Endothelial cell of hepatic sinusoid (primary cell): ENCODE measurements around the gene ZSCAN1.
"Not testable (repeated sequence)": the region's sequence is repeated elsewhere in the genome, so short reads cannot be mapped to it uniquely, and the experiment has no call there.

Experiments used
- in situ Hi-C: cut with HindIII; loops from 2 replicates; pipeline ENCODE4 v1.10.0; 2017; ENCODE audit warnings: low sequenced_read_pairs

ZSCAN1 gene

GRCh38 chr19:58033741-58034476 lies at the start of gene ZSCAN1:
Gene ZSCAN1, plus strand, starts transcription at chr19:58034025. Its CDS starts 3,812 bp downstream, at chr19:58037837.
- in situ Hi-C loops = no loop called here

GRCh38 chr19:57992841-57993240 lies 41.0 kb upstream of the ZSCAN1 start:
- in situ Hi-C loops = no loop called here

- in situ Hi-C loops = no loop called here
These were observed 33.1 kb upstream of the ZSCAN1 start for GRCh38 chr19:58000677-58001076.

- in situ Hi-C loops = no loop called here
These were observed 31.9 kb upstream of the ZSCAN1 start for GRCh38 chr19:58001895-58002369.

GRCh38 chr19:58002384-58003173 lies 31.2 kb upstream of the ZSCAN1 start, which contains the start of gene ZNF606:
Gene ZNF606, minus strand, starts transcription at chr19:58002820. Its CDS starts 1,501 bp downstream, at chr19:58001319.
- in situ Hi-C loops = no loop called here

- in situ Hi-C loops = no loop called here
These were observed 30.5 kb upstream of the ZSCAN1 start for GRCh38 chr19:58003174-58003828.

- in situ Hi-C loops = no loop called here
These were observed 26.5 kb upstream of the ZSCAN1 start for GRCh38 chr19:58007285-58007684.

GRCh38 chr19:58008877-58009276 lies 24.9 kb upstream of the ZSCAN1 start:
- in situ Hi-C loops = not testable (repeated sequence)

GRCh38 chr19:58009301-58009665 lies 24.5 kb upstream of the ZSCAN1 start:
- in situ Hi-C loops = no loop called here

GRCh38 chr19:58009666-58010301 lies 24.0 kb upstream of the ZSCAN1 start:
- in situ Hi-C loops = no loop called here

GRCh38 chr19:58010507-58010906 lies 23.3 kb upstream of the ZSCAN1 start:
- in situ Hi-C loops = no loop called here

GRCh38 chr19:58014141-58014540 lies 19.7 kb upstream of the ZSCAN1 start:
- in situ Hi-C loops = no loop called here

- in situ Hi-C loops = no loop called here
These were observed 13.7 kb upstream of the ZSCAN1 start for GRCh38 chr19:58020129-58020528.

- in situ Hi-C loops = no loop called here
These were observed 12.1 kb upstream of the ZSCAN1 start for GRCh38 chr19:58021541-58022282.

GRCh38 chr19:58022283-58022660 lies 11.6 kb upstream of the ZSCAN1 start:
- in situ Hi-C loops = no loop called here

GRCh38 chr19:58024661-58025060 lies 9.2 kb upstream of the ZSCAN1 start:
- in situ Hi-C loops = no loop called here

GRCh38 chr19:58034477-58034793 lies 610 bp downstream of the ZSCAN1 start:
- in situ Hi-C loops = no loop called here

GRCh38 chr19:58035863-58036262 lies 2.0 kb downstream of the ZSCAN1 start:
- in situ Hi-C loops = no loop called here

- in situ Hi-C loops = no loop called here
These were observed 4.3 kb downstream of the ZSCAN1 start for GRCh38 chr19:58037927-58038687.

GRCh38 chr19:58038688-58039204 lies 4.9 kb downstream of the ZSCAN1 start:
- in situ Hi-C loops = no loop called here
